SIG-M5 (cell line): Measurements from ENCODE around the gene EPHA4.

ENCODE experiments used
- DNase-seq: peaks from one replicate; lab custom pipeline; 2025; lab: John Stamatoyannopoulos, UW

The EPHA4 gene

GRCh38 chr2:221442128-221442527, 130.0 kb downstream of the EPHA4 start:
- no peak for DNase-seq

GRCh38 chr2:221439761-221440479, 132.2 kb downstream of the EPHA4 start:
- DNase-seq: no peak

GRCh38 chr2:221437056-221437455, 135.0 kb downstream of the EPHA4 start:
- no peak for DNase-seq

- DNase-seq: no peak
Observed at GRCh38 chr2:221435171-221435570, 136.9 kb downstream of the EPHA4 start.

GRCh38 chr2:221434142-221434541, 138.0 kb downstream of the EPHA4 start:
- DNase-seq: no peak

GRCh38 chr2:221431477-221431876, 140.6 kb downstream of the EPHA4 start:
- no peak for DNase-seq

GRCh38 chr2:221429741-221430491, 142.2 kb downstream of the EPHA4 start:
- no peak for DNase-seq

- DNase-seq: no peak
Observed at GRCh38 chr2:221428896-221429295, 143.2 kb downstream of the EPHA4 start.

GRCh38 chr2:221426929-221427328, 145.2 kb downstream of the EPHA4 start:
- no peak for DNase-seq

GRCh38 chr2:221425891-221426290, 146.2 kb downstream of the EPHA4 start:
- no peak for DNase-seq

GRCh38 chr2:221425353-221425752, 146.8 kb downstream of the EPHA4 start:
- no peak for DNase-seq

- no peak for DNase-seq
Observed at GRCh38 chr2:221423210-221423804, 148.8 kb downstream of the EPHA4 start.

- DNase-seq: no peak
Observed at GRCh38 chr2:221422516-221423209, 149.4 kb downstream of the EPHA4 start.

GRCh38 chr2:221420245-221420644, 151.9 kb downstream of the EPHA4 start:
- no peak for DNase-seq

- DNase-seq: no peak
Observed at GRCh38 chr2:221415789-221416188, 156.3 kb downstream of the EPHA4 start.

- no peak for DNase-seq
Observed at GRCh38 chr2:221412978-221413377, 159.1 kb downstream of the EPHA4 start.

- no peak for DNase-seq
Observed at GRCh38 chr2:221410487-221410886, 161.6 kb downstream of the EPHA4 start.

GRCh38 chr2:221407765-221408164, 164.3 kb downstream of the EPHA4 start:
- DNase-seq: no peak

- no peak for DNase-seq
Observed at GRCh38 chr2:221405521-221405920, 166.6 kb downstream of the EPHA4 start.

GRCh38 chr2:221402072-221402471, 170.0 kb downstream of the EPHA4 start:
- DNase-seq: no peak

GRCh38 chr2:221400411-221400810, 171.7 kb downstream of the EPHA4 start:
- DNase-seq: no peak

- no peak for DNase-seq
Observed at GRCh38 chr2:221399183-221399582, 172.9 kb downstream of the EPHA4 start.

GRCh38 chr2:221397187-221397586, 174.9 kb downstream of the EPHA4 start:
- no peak for DNase-seq
